LNCaP clone FGC (cell line): ENCODE results near the gene RAB9A.
"Not testable (repeated sequence)": the region's sequence is repeated elsewhere in the genome, so short reads cannot be mapped to it uniquely, and the experiment has no call there.

Experiments used
- DNase-seq: peaks from one replicate; pipeline ENCODE4 v3.0.0-alpha.2; 2011; ENCODE audit warnings: low read depth
- H3K4me3 ChIP-seq: 2 replicates; pipeline ENCODE4 v1.5.1; 2011; ENCODE audit warnings: mild to moderate bottlenecking, low read depth, low read length, control low read depth
- TF ChIP-seq, protein P1 (sequence below): IDR thresholded peaks from 2 replicates; pipeline ENCODE4 v1.5.1; 2012; ENCODE audit warnings: mild to moderate bottlenecking; ENCODE audit not compliant: control insufficient read depth, insufficient read depth; ENCODE audit errors: extremely low read depth

Gene RAB9A

DNA sequence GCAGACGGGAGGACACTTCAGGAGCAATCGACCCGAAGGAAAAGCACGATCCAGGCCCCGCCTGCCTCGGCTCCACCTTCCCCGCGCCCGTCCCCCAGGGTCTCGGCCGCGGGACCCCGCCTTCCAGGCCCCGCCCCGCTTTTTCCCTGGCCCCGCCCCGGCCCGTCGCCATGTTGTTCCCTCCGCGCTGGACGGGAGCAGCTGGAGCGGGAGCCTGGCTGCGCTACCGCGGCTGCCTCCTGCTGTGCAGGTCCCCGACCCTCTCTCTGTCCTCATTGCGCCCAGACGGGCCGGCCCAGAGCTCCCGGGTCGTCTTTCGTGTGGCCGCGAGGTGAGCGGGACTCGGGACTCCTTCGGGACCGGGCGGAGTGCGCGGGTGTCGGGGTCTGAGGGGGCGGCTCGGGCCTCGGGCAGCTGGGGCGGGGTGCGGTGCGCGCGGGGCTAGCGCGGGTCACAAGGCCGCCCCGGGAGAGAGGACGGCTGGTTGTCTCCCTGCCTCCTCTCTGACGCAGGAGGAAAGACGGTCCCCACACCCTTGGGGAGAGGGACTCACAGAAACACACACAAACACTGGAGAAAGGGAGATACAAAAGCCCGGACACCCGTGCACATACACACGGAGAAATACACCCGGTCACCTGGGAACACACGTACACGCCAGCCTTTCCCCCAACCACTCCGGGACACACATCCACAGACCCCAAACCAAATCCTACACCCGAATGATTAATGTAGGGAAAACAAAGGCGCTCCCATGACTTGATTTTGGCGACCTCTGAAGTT, at the start of gene RAB9A:
Gene RAB9A, plus strand, starts transcription at position 171 of the 783 bp plus-strand sequence. CDS start 19,619 bp downstream, outside the sequence.
- TF ChIP-seq, protein P1, sequence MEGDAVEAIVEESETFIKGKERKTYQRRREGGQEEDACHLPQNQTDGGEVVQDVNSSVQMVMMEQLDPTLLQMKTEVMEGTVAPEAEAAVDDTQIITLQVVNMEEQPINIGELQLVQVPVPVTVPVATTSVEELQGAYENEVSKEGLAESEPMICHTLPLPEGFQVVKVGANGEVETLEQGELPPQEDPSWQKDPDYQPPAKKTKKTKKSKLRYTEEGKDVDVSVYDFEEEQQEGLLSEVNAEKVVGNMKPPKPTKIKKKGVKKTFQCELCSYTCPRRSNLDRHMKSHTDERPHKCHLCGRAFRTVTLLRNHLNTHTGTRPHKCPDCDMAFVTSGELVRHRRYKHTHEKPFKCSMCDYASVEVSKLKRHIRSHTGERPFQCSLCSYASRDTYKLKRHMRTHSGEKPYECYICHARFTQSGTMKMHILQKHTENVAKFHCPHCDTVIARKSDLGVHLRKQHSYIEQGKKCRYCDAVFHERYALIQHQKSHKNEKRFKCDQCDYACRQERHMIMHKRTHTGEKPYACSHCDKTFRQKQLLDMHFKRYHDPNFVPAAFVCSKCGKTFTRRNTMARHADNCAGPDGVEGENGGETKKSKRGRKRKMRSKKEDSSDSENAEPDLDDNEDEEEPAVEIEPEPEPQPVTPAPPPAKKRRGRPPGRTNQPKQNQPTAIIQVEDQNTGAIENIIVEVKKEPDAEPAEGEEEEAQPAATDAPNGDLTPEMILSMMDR = no peak
- peak within 1 kb of the TSS; percentile 83 for H3K4me3 ChIP-seq
- DNase-seq = peak; percentile 23

DNA sequence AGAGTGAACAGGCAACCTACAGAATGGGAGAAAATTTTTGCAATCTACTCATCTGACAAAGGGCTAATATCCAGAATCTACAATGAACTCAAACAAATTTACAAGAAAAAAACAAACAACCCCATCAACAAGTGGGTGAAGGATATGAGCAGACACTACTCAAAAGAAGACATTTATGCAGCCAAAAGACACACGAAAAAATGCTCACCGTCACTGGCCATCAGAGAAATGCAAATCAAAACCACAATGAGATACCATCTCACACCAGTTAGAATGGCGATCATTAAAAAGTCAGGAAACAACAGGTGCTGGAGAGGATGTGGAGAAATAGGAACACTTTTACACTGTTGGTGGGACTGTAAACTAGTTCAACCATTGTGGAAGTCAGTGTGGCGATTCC, 47.2 kb upstream of the RAB9A start:
- DNase-seq = not testable (repeated sequence)

GRCh38 chrX:13645464-13646153, 43.3 kb upstream of the RAB9A start:
- TF ChIP-seq, protein P1 = no peak
- DNase-seq = no peak
- H3K4me3 ChIP-seq = no peak overlapping the region

More for the DNA sequence above, 47.2 kb upstream of the RAB9A start:
- not testable (repeated sequence) for H3K4me3 ChIP-seq

GRCh38 chrX:13646154-13646549, 42.8 kb upstream of the RAB9A start:
- DNase-seq = no peak
- TF ChIP-seq, protein P1 = peak; percentile 65
- H3K4me3 ChIP-seq = no peak overlapping the region

GRCh38 chrX:13647709-13648212, 41.2 kb upstream of the RAB9A start:
- TF ChIP-seq, protein P1 = no peak
- no peak for DNase-seq
- no peak overlapping the region for H3K4me3 ChIP-seq

DNA sequence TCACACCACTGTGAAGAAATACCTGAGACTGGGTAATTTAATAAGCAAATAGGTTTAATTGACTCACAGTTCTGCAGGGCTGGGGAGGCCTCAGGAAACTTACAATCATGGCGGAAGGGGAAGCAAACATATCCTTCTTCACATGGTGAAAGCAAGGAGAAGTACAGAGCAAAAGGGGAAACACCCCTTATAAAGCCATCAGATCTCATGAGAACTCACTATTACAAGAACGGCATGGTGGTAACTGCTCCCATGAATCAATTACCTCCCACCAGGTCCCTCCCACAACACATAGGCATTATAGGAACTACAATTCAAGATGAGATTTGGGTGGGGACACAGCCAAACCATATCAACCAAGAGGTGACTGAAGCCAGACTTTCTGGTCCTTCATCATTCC, 40.6 kb upstream of the RAB9A start:
- H3K4me3 ChIP-seq, DNase-seq: not testable (repeated sequence)

GRCh38 chrX:13649838-13650237, 39.1 kb upstream of the RAB9A start:
- TF ChIP-seq, protein P1 = no peak
- H3K4me3 ChIP-seq = no peak overlapping the region
- no peak for DNase-seq
